ENCODE measurements around the gene LRRC43. TPM values are rescaled to one million over a fixed set of nuclear protein-coding genes. Genes with fewer than 3 reads are reported as not detected.
A peak's percentile ranks its signal among the peaks of the same experiment; 100 is the strongest.

Gene LRRC43
- total RNA-seq, 1 experiment from 2014 or later = not detected

DNA sequence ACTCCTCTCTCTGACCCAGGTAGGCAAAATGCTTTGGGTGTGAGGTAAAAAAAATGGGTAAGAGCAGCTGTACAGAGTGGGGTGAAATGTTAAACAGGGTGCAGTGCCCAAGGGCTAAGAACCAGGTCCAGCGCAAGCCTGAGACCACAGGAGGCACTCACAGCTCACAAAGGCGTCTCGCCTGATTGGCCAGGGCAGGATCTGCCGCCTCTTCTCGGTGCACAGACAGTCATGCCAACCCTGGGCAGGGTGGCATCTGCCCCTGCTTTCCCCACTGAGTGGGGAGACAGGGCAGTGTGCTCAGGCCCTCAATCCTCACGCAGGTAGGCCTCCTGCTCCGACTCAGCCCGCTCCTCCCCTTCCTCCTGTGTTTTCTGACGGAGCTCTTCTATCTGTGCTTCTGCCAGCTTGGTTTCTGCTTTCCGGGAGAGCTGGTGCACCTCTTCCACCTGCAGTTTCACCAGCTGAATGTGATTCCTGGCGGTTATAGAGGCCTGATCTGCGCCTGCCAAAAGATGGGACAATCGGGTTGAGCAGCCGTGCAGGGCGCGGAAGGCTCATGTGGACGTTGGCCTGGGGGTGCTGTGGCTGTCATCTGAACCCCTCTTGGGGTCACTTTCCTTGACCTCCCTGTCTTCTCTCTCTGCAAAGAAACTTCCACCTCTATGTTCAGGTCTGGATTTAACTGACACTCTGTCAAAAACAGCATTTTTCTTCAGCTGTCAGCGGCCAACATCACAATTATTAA, 25.3 kb downstream of the LRRC43 start:
- H3K4me3 ChIP-seq (ENCODE audit: low read length) = no peak overlapping the region
- no peaks in the 10 kb centered on the region for H3K27me3 ChIP-seq (ENCODE audit: low read length)
- DNase-seq = no peak
- no peak overlapping the region for H3K9ac ChIP-seq (ENCODE audit: low read length)
- no peak overlapping the region for H3K4me2 ChIP-seq (ENCODE audit: low read depth, low read length, poor library complexity, severe bottlenecking)
- H3K27ac ChIP-seq (ENCODE audit: low read length) = no peak overlapping the region
- H2AFZ ChIP-seq (ENCODE audit: low read length) = no peak overlapping the region
- H3K4me1 ChIP-seq (ENCODE audit: low read length) = peaks cover 4% of the 10 kb centered on the region
- H3K36me3 ChIP-seq (ENCODE audit: insufficient read depth, low read length) = peaks cover 22% of the 10 kb centered on the region
- no peaks in the 10 kb centered on the region for H3K9me3 ChIP-seq (ENCODE audit: low read length)
- H3K79me2 ChIP-seq (ENCODE audit: low read length) = no peaks in the 10 kb centered on the region
- H4K20me1 ChIP-seq (ENCODE audit: insufficient read depth, low read depth, low read length) = peaks cover 8% of the 10 kb centered on the region; the same call in 1 of the 2 replicates
- H3K9me2 ChIP-seq (replicated peaks; ENCODE audit: insufficient read depth, low read length) = no peaks in the 10 kb centered on the region

DNA sequence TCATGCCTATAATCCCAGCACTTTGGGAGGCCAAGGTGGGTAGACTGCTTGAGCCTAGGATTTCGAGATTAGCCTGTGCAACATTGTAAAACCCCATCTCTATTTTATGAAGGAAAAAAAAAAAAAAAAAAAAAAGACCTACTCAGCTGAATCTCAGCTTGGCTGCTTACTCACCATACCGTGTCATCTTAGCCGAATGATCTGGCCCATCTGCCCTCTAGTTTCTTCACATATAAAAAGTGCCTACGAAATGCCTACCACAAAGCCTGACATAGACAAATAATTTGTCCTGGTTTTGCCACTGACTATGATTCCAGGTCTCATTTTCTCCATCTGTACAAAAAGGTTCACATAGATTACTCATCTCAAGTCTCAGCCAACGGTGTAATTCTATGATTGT, 32.8 kb downstream of the LRRC43 start:
- Histone ChIP-seq H3K9me3 (ENCODE audit: low read length) (no peaks in the 10 kb centered on the region), H3K79me2 (ENCODE audit: low read length) (peaks cover 17% of the 10 kb centered on the region), H2AFZ (ENCODE audit: low read length) (no peak overlapping the region), H3K4me3 (ENCODE audit: low read length) (no peak overlapping the region), H3K9ac (ENCODE audit: low read length) (no peak overlapping the region), H3K36me3 (ENCODE audit: insufficient read depth, low read length) (peaks cover 51% of the 10 kb centered on the region), H3K27me3 (ENCODE audit: low read length) (no peaks in the 10 kb centered on the region), H3K27ac (ENCODE audit: low read length) (no peak overlapping the region), H3K4me1 (ENCODE audit: low read length) (no peaks in the 10 kb centered on the region), H4K20me1 (ENCODE audit: insufficient read depth, low read depth, low read length) (no peaks in the 10 kb centered on the region), H3K9me2 (replicated peaks; ENCODE audit: insufficient read depth, low read length) (no peaks in the 10 kb centered on the region), H3K4me2 (ENCODE audit: low read depth, low read length, poor library complexity, severe bottlenecking) (no peak overlapping the region)
- no peak for DNase-seq

DNA sequence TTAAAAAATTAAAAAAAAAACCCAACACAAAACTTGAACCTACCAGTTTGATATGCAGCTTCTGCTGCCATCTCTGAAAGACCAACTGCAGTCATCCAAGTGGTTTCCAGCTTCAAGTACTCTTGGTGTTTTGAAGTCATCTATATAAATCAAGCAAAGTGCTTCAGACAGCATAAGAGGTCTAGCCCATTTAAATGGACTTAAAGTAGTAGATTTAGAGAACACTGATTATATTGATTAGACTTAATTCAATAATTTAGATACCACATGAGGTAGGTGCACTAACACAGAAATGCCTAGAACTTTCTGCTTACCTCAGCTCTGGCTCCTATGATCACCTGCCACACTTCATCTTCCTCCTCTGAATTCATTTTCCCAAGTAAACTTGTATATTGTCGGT, 33.5 kb downstream of the LRRC43 start:
- Histone ChIP-seq H3K9me2 (replicated peaks; ENCODE audit: insufficient read depth, low read length) (no peaks in the 10 kb centered on the region), H4K20me1 (ENCODE audit: insufficient read depth, low read depth, low read length) (no peaks in the 10 kb centered on the region), H3K27ac (ENCODE audit: low read length) (no peak overlapping the region), H3K4me2 (ENCODE audit: low read depth, low read length, poor library complexity, severe bottlenecking) (no peak overlapping the region), H3K4me3 (ENCODE audit: low read length) (no peak overlapping the region), H3K36me3 (ENCODE audit: insufficient read depth, low read length) (peaks cover 53% of the 10 kb centered on the region), H2AFZ (ENCODE audit: low read length) (no peak overlapping the region), H3K9ac (ENCODE audit: low read length) (no peak overlapping the region), H3K27me3 (ENCODE audit: low read length) (no peaks in the 10 kb centered on the region), H3K9me3 (ENCODE audit: low read length) (no peaks in the 10 kb centered on the region), H3K4me1 (ENCODE audit: low read length) (no peaks in the 10 kb centered on the region), H3K79me2 (ENCODE audit: low read length) (peaks cover 24% of the 10 kb centered on the region)
- no peak for DNase-seq

DNA sequence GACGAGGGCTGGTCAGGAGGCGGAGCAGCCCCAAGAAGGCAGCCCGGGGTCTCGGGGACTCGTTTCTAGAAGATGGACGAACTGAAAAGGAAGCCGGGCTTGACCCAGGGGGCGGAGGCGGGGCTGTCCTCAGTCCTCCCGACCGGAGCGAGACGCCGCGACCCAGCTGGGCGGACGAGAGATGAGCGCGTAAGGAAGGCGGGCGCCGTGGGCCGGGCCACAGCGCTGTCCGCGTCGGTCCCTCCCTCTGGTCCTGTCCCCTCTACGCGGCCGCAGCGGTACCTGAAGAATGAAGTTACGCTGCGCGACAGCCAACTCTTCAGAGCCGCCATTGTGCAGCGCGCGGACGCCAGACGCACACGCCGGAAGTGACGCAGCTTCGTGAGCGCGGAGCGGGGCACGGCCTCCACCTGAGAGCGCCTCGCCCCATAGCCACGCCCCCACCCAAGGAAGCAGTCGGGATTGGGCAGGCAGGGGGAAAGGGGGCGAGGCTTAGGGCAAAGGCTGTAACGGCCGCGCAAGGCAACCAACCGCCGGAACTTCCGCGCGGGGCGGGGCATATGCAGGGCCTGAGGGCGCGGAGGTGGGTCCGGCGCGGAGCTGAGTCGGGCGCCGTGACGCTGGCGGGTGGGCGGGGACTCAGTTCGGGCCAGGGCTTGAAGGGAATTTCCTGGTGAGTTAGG, 42.9 kb downstream of the LRRC43 start, which contains the start of gene DIABLO:
DIABLO (minus strand) TSS at position 370 of the 683 bp plus-strand sequence; CDS start at position 332, 38 bp downstream.
- H3K9ac ChIP-seq (ENCODE audit: low read length) = peak within 1 kb of the TSS; percentile 83
- H2AFZ ChIP-seq (ENCODE audit: low read length) = peak within 1 kb of the TSS; percentile 44
- peaks cover 25% of the 10 kb centered on the region for H3K4me1 ChIP-seq (ENCODE audit: low read length)
- peaks cover 47% of the 10 kb centered on the region for H3K79me2 ChIP-seq (ENCODE audit: low read length)
- H3K9me3 ChIP-seq (ENCODE audit: low read length) = no peaks in the 10 kb centered on the region
- no peaks in the 10 kb centered on the region for H3K9me2 ChIP-seq (replicated peaks; ENCODE audit: insufficient read depth, low read length)
- no peaks in the 10 kb centered on the region for H3K27me3 ChIP-seq (ENCODE audit: low read length)
- peak within 1 kb of the TSS; percentile 86 for H3K4me3 ChIP-seq (ENCODE audit: low read length)
- peak; percentile 100 for DNase-seq
- peak within 1 kb of the TSS; percentile 43; the same call in 1 of the 2 replicates for H3K27ac ChIP-seq (ENCODE audit: low read length)
- H3K36me3 ChIP-seq (ENCODE audit: insufficient read depth, low read length) = peaks cover 24% of the 10 kb centered on the region
- H3K4me2 ChIP-seq (ENCODE audit: low read depth, low read length, poor library complexity, severe bottlenecking) = peak within 1 kb of the TSS; percentile 75
- H4K20me1 ChIP-seq (ENCODE audit: insufficient read depth, low read depth, low read length) = no peaks in the 10 kb centered on the region

DNA sequence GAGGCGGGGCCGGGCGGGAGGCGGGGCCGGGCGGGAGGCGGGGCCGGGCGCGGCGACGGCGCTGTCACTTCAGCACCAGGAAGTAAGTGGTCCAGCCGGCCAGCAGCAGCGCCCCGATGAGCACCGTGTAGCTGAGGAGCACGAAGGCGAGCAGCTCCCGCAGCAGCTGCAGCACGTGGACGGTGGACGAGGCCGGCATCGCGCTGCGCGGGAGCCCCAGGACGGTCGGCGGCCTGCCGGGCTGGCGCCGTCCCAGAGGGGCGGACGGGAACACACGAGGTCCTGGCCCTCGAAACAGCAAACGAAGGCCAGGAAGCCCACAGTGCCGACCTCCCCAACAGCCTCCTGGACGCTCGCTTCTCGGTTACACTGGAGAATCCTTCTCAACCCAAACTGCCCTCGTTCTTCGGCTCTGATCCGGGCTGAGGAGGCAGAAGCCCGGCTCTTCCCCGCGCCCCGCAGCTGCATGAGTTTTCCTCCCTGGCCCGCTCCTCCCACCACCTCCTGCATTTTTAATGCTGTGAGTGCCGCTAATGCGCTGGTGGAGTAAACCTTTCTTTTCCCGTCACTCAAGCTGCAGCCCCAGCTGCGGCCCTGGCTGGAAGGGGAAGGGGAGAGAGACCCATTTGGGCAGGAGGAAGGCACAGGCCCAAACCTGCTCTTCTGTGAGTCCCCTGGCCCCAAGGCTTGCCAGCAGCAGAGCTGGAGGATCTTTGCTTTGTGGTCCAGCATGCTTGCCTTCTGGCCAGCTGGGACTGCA, 43.6 kb downstream of the LRRC43 start:
- H3K9me2 ChIP-seq (replicated peaks; ENCODE audit: insufficient read depth, low read length) = no peaks in the 10 kb centered on the region
- H4K20me1 ChIP-seq (ENCODE audit: insufficient read depth, low read depth, low read length) = no peaks in the 10 kb centered on the region
- H3K4me1 ChIP-seq (ENCODE audit: low read length) = peaks cover 25% of the 10 kb centered on the region
- peaks cover 40% of the 10 kb centered on the region for H3K79me2 ChIP-seq (ENCODE audit: low read length)
- H3K36me3 ChIP-seq (ENCODE audit: insufficient read depth, low read length) = peaks cover 18% of the 10 kb centered on the region
- DNase-seq = no peak
- H3K27ac ChIP-seq (ENCODE audit: low read length) = no peak overlapping the region
- H3K9me3 ChIP-seq (ENCODE audit: low read length) = no peaks in the 10 kb centered on the region
- peak overlapping the region; percentile 41; the same call in 1 of the 2 replicates for H2AFZ ChIP-seq (ENCODE audit: low read length)
- peak overlapping the region; percentile 62 for H3K9ac ChIP-seq (ENCODE audit: low read length)
- H3K27me3 ChIP-seq (ENCODE audit: low read length) = no peaks in the 10 kb centered on the region
- H3K4me2 ChIP-seq (ENCODE audit: low read depth, low read length, poor library complexity, severe bottlenecking) = peak overlapping the region; percentile 70
- H3K4me3 ChIP-seq (ENCODE audit: low read length) = peak overlapping the region; percentile 58; the same call in 1 of the 2 replicates

DNA sequence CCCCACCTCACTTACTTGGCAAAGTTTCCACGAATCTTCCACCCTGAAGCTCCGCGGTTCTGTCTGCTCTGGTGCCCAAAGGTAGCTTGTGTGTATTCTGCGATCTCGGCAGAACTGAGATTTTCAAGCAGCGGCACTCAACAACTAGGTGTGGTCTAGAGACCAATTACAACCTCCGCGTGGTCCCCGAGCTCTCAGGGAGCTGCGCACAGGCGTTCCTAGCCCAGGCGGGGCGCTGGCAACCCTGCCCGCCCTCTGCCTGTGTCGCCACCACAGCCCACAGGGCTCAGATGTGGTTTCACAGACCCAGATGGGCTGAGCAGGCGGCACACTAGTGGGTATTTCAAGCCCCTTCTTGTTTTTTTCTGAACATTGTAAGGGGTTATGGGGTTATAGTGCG, 44.4 kb downstream of the LRRC43 start:
- Histone ChIP-seq H3K27me3 (ENCODE audit: low read length) (no peaks in the 10 kb centered on the region), H3K9me3 (ENCODE audit: low read length) (no peaks in the 10 kb centered on the region), H4K20me1 (ENCODE audit: insufficient read depth, low read depth, low read length) (no peaks in the 10 kb centered on the region), H3K4me3 (ENCODE audit: low read length) (no peak overlapping the region), H3K4me1 (ENCODE audit: low read length) (peaks cover 25% of the 10 kb centered on the region), H2AFZ (ENCODE audit: low read length) (no peak overlapping the region), H3K9ac (ENCODE audit: low read length) (no peak overlapping the region), H3K4me2 (ENCODE audit: low read depth, low read length, poor library complexity, severe bottlenecking) (no peak overlapping the region), H3K27ac (ENCODE audit: low read length) (no peak overlapping the region), H3K36me3 (ENCODE audit: insufficient read depth, low read length) (peaks cover 15% of the 10 kb centered on the region), H3K79me2 (ENCODE audit: low read length) (peaks cover 32% of the 10 kb centered on the region), H3K9me2 (replicated peaks; ENCODE audit: insufficient read depth, low read length) (no peaks in the 10 kb centered on the region)
- no peak for DNase-seq

DNA sequence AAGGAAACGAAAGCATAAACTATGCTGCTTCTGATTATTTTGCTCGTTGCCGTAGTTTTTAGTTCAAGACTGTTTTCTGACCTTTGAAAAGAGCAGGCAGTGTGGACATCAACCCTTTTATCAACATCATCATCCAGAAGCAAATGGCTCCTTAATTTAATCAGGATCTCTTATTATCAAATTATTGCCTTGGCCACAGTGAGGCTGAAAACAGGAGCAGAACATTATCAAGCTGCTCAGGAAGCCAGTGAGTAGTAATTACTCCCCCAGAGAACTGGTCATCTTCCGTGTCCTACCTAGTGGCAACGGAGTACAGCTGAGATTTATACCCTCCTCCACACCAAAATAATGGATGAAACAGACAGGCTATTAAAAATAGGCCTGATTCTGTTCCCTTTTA, 45.2 kb downstream of the LRRC43 start:
- no peaks in the 10 kb centered on the region for H3K27me3 ChIP-seq (ENCODE audit: low read length)
- H3K27ac ChIP-seq (ENCODE audit: low read length) = no peak overlapping the region
- H3K79me2 ChIP-seq (ENCODE audit: low read length) = peaks cover 25% of the 10 kb centered on the region
- no peaks in the 10 kb centered on the region for H4K20me1 ChIP-seq (ENCODE audit: insufficient read depth, low read depth, low read length)
- DNase-seq = no peak
- H3K4me3 ChIP-seq (ENCODE audit: low read length) = no peak overlapping the region
- peaks cover 25% of the 10 kb centered on the region for H3K4me1 ChIP-seq (ENCODE audit: low read length)
- H3K9me3 ChIP-seq (ENCODE audit: low read length) = no peaks in the 10 kb centered on the region
- H3K4me2 ChIP-seq (ENCODE audit: low read depth, low read length, poor library complexity, severe bottlenecking) = no peak overlapping the region
- peaks cover 17% of the 10 kb centered on the region for H3K36me3 ChIP-seq (ENCODE audit: insufficient read depth, low read length)
- H2AFZ ChIP-seq (ENCODE audit: low read length) = no peak overlapping the region
- H3K9ac ChIP-seq (ENCODE audit: low read length) = no peak overlapping the region
- H3K9me2 ChIP-seq (replicated peaks; ENCODE audit: insufficient read depth, low read length) = no peaks in the 10 kb centered on the region

DNA sequence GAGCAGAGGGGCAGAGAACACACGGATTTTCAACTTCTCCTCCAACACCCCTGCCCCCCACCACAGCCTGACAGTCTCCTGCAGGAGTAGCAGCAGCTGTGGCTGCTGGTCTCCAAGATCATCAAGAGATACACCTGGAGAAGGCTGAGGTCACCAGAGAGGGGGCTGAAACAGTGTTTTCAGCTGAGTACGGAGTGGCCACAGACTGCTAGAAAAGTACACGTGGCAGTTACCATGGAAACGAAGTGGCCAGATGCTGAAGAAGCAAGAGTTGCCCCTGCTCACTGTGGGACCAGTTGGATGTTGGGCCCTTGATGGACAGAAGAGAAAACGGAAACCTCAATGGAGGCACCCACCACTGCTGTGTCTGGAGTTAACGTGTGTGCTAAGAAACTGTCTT, 47.9 kb downstream of the LRRC43 start:
- no peaks in the 10 kb centered on the region for H4K20me1 ChIP-seq (ENCODE audit: insufficient read depth, low read depth, low read length)
- H3K36me3 ChIP-seq (ENCODE audit: insufficient read depth, low read length) = peaks cover 5% of the 10 kb centered on the region; the same call in 1 of the 2 replicates
- no peaks in the 10 kb centered on the region for H3K27me3 ChIP-seq (ENCODE audit: low read length)
- no peaks in the 10 kb centered on the region for H3K9me3 ChIP-seq (ENCODE audit: low read length)
- H3K27ac ChIP-seq (ENCODE audit: low read length) = no peak overlapping the region
- H3K79me2 ChIP-seq (ENCODE audit: low read length) = no peaks in the 10 kb centered on the region
- no peak overlapping the region for H3K4me3 ChIP-seq (ENCODE audit: low read length)
- no peak overlapping the region for H2AFZ ChIP-seq (ENCODE audit: low read length)
- no peaks in the 10 kb centered on the region for H3K9me2 ChIP-seq (replicated peaks; ENCODE audit: insufficient read depth, low read length)
- no peak for DNase-seq
- H3K4me1 ChIP-seq (ENCODE audit: low read length) = peaks cover 10% of the 10 kb centered on the region
- no peak overlapping the region for H3K9ac ChIP-seq (ENCODE audit: low read length)
- no peak overlapping the region for H3K4me2 ChIP-seq (ENCODE audit: low read depth, low read length, poor library complexity, severe bottlenecking)
